ENCODE data around the gene RGS21.

RGS21 gene

DNA sequence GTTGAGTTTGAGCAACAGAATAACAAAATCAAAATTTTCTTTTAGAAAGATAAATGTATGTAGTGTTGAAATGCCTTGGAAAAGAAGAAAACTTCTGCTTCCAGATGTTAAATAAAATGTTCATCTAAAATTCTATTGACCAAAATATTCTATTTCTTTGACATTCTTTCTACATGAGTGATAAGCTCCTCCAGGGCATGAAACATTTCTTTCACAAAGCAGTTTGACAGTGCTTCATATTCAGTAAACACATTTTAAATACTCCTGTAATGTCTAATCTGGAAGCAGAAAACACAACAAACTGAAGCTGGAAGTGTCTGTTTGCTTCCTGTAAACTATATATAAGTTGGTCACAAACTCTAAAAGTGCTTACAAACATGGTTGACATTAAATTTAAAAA, 61.5 kb downstream of the RGS21 start:
- no peak overlapping the region for H3K27ac ChIP-seq (ENCODE audit: low read depth, low read length, severe bottlenecking)
- H3K4me3 ChIP-seq (ENCODE audit: extremely low read depth, insufficient read depth, low read length, poor library complexity, severe bottlenecking) = no peak overlapping the region
- H3K4me1 ChIP-seq (ENCODE audit: control insufficient read depth, insufficient read depth, low read length, poor library complexity, severe bottlenecking) = no peaks in the 10 kb centered on the region
- H3K9me3 ChIP-seq (ENCODE audit: control insufficient read depth, low read length) = no peaks in the 10 kb centered on the region
- H3K36me3 ChIP-seq (ENCODE audit: control insufficient read depth, insufficient read depth, low read length) = no peaks in the 10 kb centered on the region

DNA sequence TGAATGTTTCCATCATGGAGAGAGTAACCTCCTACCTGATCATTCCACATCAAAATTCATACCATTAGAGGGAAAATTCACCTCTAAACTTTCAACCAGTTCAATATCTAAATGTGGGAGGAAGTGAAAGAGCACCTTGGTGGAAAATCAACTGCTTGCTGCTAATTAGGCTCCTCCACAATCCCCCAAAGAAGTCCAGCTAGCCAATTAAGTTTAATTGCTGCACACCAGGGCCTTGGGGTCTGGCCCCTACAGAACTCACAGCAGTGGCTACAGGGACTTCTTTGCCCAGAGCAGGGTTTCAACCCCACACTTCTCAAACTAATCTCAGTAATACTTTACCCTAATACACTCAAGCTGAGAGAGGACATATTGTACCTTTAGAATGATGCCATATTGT, 62.1 kb downstream of the RGS21 start:
- no peaks in the 10 kb centered on the region for H3K9me3 ChIP-seq (ENCODE audit: control insufficient read depth, low read length)
- no peak overlapping the region for H3K4me3 ChIP-seq (ENCODE audit: extremely low read depth, insufficient read depth, low read length, poor library complexity, severe bottlenecking)
- H3K27ac ChIP-seq (ENCODE audit: low read depth, low read length, severe bottlenecking) = no peak overlapping the region
- no peaks in the 10 kb centered on the region for H3K36me3 ChIP-seq (ENCODE audit: control insufficient read depth, insufficient read depth, low read length)
- H3K4me1 ChIP-seq (ENCODE audit: control insufficient read depth, insufficient read depth, low read length, poor library complexity, severe bottlenecking) = no peaks in the 10 kb centered on the region

DNA sequence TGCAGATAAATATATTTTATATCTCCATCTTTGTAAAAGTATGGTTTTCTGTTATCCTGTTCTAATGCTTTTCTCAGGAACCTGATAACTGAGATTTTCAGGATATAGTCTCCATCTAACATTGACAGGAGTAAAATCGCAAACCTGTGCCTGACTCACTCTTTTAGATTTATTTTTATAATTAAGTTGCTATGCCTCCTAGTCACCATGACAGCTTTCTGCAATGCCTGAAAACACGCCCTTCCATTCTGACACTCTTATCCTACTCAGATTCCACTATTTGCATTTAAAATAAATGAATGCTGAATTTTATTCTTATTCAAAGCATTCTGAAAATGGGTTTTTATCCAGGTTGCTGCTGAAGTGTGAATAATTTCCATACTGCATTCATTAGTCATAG, 62.8 kb downstream of the RGS21 start:
- WGBS, 2 experiments (ENCODE audit: insufficient coverage in 2 of 2) = no CpG with 5 or more reads among the region's 2 CpGs
- Histone ChIP-seq H3K27ac (ENCODE audit: low read depth, low read length, severe bottlenecking) (no peak overlapping the region), H3K4me1 (ENCODE audit: control insufficient read depth, insufficient read depth, low read length, poor library complexity, severe bottlenecking) (no peaks in the 10 kb centered on the region), H3K36me3 (ENCODE audit: control insufficient read depth, insufficient read depth, low read length) (no peaks in the 10 kb centered on the region), H3K9me3 (ENCODE audit: control insufficient read depth, low read length) (no peaks in the 10 kb centered on the region), H3K4me3 (ENCODE audit: extremely low read depth, insufficient read depth, low read length, poor library complexity, severe bottlenecking) (no peak overlapping the region)

DNA sequence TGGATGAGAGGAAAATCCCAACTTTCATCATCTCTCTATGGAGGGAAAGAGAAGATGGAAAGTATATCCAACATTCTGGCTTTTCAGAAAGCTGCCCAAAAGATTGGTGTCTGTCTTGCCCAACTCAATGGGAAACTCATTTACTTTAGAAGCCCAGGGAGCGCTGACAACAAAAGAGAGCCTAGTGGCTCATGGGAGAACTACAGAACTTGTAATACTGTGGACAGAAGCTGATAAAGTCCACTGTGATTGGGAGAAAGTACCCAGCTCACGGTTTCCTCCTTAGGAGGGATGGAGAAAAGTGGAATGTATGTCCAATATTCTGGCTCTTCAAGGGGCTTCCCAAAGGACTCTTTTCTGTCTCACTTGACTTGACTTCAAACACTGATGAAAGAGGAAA, 66.0 kb downstream of the RGS21 start:
- no peak overlapping the region for H3K4me3 ChIP-seq (ENCODE audit: extremely low read depth, insufficient read depth, low read length, poor library complexity, severe bottlenecking)
- no peaks in the 10 kb centered on the region for H3K36me3 ChIP-seq (ENCODE audit: control insufficient read depth, insufficient read depth, low read length)
- no peaks in the 10 kb centered on the region for H3K4me1 ChIP-seq (ENCODE audit: control insufficient read depth, insufficient read depth, low read length, poor library complexity, severe bottlenecking)
- WGBS, 2 experiments (ENCODE audit: insufficient coverage in 2 of 2) = 84 to 86% methylated on average over 1 to 2 of the region's 2 CpGs
- no peaks in the 10 kb centered on the region for H3K9me3 ChIP-seq (ENCODE audit: control insufficient read depth, low read length)
- no peak overlapping the region for H3K27ac ChIP-seq (ENCODE audit: low read depth, low read length, severe bottlenecking)

DNA sequence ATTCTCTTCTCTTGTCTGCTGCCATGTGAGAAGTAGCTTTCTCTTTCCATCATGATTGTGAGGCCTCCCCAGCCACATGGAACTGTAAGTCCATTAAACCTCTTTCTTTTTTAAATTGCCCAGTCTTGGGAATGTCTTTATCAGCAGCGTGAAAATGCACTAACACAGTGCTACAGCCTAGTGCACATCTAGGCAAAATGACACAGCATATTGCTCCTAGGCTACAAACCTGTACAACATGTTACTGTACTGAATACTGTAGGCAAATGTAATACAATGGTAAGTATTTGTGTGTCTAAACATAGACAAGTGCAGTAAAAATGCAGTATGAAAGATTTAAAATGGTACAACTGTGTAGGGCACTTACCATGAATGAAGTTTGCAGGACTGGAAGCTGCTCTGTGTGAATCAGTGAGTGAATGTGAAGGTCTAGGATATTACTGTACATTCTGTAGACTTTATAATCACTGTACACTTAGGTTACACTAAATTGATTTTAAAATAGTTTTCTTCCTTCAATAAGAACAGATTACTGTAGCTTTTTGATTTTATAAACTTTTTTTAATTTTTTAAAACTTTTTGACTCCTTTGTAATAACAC, 69.4 kb downstream of the RGS21 start:
- Histone ChIP-seq H3K4me1 (ENCODE audit: control insufficient read depth, insufficient read depth, low read length, poor library complexity, severe bottlenecking) (no peaks in the 10 kb centered on the region), H3K4me3 (ENCODE audit: extremely low read depth, insufficient read depth, low read length, poor library complexity, severe bottlenecking) (no peak overlapping the region), H3K27ac (ENCODE audit: low read depth, low read length, severe bottlenecking) (no peak overlapping the region), H3K36me3 (ENCODE audit: control insufficient read depth, insufficient read depth, low read length) (no peaks in the 10 kb centered on the region), H3K9me3 (ENCODE audit: control insufficient read depth, low read length) (no peaks in the 10 kb centered on the region)
- 100% methylated on average over 1 of the region's 1 CpG; no CpG with 5 or more reads in 1 of the 2 experiments for WGBS, 2 experiments (ENCODE audit: insufficient coverage in 2 of 2)

DNA sequence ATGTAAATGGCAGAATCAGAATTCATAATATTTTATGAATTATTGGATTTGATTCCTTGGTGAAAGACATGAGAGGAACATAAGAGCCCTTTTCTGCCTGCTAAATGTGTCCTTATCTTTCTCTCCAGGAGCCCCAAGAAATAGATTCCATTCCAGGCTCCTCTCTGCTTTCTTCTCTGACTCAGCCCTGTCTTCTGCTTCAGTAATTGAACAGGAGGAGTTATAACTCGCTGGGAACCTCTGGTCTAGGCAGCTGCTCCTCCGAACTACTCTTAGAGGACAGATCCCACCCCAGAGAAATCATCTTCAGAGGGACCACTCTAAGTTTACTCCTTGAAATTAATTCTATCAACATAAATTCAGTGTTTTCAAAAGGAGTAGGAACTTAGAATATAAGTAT, 78.4 kb downstream of the RGS21 start:
- no peak overlapping the region for H3K4me3 ChIP-seq (ENCODE audit: extremely low read depth, insufficient read depth, low read length, poor library complexity, severe bottlenecking)
- no peaks in the 10 kb centered on the region for H3K36me3 ChIP-seq (ENCODE audit: control insufficient read depth, insufficient read depth, low read length)
- H3K4me1 ChIP-seq (ENCODE audit: control insufficient read depth, insufficient read depth, low read length, poor library complexity, severe bottlenecking) = no peaks in the 10 kb centered on the region

DNA sequence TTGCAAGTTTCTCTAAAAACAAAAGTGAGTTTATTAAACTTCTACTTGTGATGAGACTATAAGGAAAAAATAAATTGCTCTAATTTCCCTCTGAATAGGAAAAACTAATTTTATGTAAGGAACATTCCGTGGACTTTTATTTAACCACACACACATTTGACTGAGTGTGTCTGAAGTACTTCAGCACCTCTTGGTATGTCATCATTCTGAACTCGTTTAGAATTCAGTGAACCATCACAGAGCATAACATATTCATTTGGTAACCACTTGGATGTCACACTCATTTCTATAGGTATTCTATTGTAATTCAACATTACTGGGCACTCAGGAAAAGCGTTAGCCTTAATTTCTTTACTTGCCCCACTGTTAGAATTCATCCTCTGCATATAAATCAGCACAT, 79.1 kb downstream of the RGS21 start:
- WGBS, 2 experiments (ENCODE audit: insufficient coverage in 2 of 2) = 79 to 80% methylated on average over 1 to 2 of the region's 3 CpGs
- Histone ChIP-seq H3K4me1 (ENCODE audit: control insufficient read depth, insufficient read depth, low read length, poor library complexity, severe bottlenecking) (no peaks in the 10 kb centered on the region), H3K27ac (ENCODE audit: low read depth, low read length, severe bottlenecking) (no peak overlapping the region), H3K9me3 (ENCODE audit: control insufficient read depth, low read length) (no peaks in the 10 kb centered on the region), H3K36me3 (ENCODE audit: control insufficient read depth, insufficient read depth, low read length) (no peaks in the 10 kb centered on the region), H3K4me3 (ENCODE audit: extremely low read depth, insufficient read depth, low read length, poor library complexity, severe bottlenecking) (no peak overlapping the region)

More for the DNA sequence above, 78.4 kb downstream of the RGS21 start:
- 80% methylated on average over 1 of the region's 2 CpGs; no CpG with 5 or more reads in 1 of the 2 experiments for WGBS, 2 experiments (ENCODE audit: insufficient coverage in 2 of 2)
- H3K9me3 ChIP-seq (ENCODE audit: control insufficient read depth, low read length) = no peaks in the 10 kb centered on the region
- H3K27ac ChIP-seq (ENCODE audit: low read depth, low read length, severe bottlenecking) = no peak overlapping the region

DNA sequence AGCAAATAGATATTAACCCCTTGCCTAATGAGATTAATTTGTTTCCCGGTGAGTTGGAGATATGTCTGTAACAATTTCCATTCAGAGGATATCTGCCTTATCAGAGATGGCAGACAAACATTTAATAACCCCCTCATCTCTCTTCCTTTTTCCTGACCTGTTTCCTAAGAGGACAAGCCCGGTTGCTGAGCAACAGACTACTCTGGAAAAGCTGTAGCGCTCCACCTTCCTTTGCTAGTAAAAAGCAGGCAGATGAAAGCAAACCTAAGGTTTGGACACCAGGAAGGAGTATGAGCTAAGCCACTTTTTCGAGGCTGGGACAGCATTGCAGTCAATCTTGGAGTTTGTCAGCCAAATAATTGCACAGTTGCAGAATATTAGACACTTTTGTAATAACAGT, 82.4 kb downstream of the RGS21 start:
- no peaks in the 10 kb centered on the region for H3K9me3 ChIP-seq (ENCODE audit: control insufficient read depth, low read length)
- H3K4me3 ChIP-seq (ENCODE audit: extremely low read depth, insufficient read depth, low read length, poor library complexity, severe bottlenecking) = no peak overlapping the region
- no peaks in the 10 kb centered on the region for H3K36me3 ChIP-seq (ENCODE audit: control insufficient read depth, insufficient read depth, low read length)
- no peaks in the 10 kb centered on the region for H3K4me1 ChIP-seq (ENCODE audit: control insufficient read depth, insufficient read depth, low read length, poor library complexity, severe bottlenecking)
- 60 to 89% methylated on average over 1 to 3 of the region's 4 CpGs for WGBS, 2 experiments (ENCODE audit: insufficient coverage in 2 of 2)
- H3K27ac ChIP-seq (ENCODE audit: low read depth, low read length, severe bottlenecking) = no peak overlapping the region

DNA sequence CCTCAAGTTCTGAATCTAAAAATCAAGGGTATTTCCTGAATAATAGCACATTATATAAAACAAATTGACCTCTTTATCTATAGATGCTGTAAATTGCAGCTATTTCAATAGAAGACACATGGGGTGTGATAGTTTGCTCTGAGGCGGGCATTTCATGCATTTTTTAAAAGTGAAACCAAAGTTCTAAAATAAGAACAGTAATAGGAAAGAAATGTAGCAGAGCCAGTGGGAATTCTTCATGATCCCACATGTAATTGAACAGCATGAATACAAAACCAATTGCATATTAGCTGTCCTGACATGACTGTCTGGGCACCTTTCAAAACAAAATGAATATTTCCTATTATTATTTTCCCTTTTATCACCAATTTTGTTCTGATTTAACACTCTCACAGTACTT, 85.0 kb downstream of the RGS21 start:
- H3K4me3 ChIP-seq (ENCODE audit: extremely low read depth, insufficient read depth, low read length, poor library complexity, severe bottlenecking) = no peak overlapping the region
- H3K4me1 ChIP-seq (ENCODE audit: control insufficient read depth, insufficient read depth, low read length, poor library complexity, severe bottlenecking) = no peaks in the 10 kb centered on the region
- H3K27ac ChIP-seq (ENCODE audit: low read depth, low read length, severe bottlenecking) = no peak overlapping the region
- no peaks in the 10 kb centered on the region for H3K9me3 ChIP-seq (ENCODE audit: control insufficient read depth, low read length)
- 100% methylated on average over 1 of the region's 1 CpG; no CpG with 5 or more reads in 1 of the 2 experiments for WGBS, 2 experiments (ENCODE audit: insufficient coverage in 2 of 2)
- H3K36me3 ChIP-seq (ENCODE audit: control insufficient read depth, insufficient read depth, low read length) = no peaks in the 10 kb centered on the region

DNA sequence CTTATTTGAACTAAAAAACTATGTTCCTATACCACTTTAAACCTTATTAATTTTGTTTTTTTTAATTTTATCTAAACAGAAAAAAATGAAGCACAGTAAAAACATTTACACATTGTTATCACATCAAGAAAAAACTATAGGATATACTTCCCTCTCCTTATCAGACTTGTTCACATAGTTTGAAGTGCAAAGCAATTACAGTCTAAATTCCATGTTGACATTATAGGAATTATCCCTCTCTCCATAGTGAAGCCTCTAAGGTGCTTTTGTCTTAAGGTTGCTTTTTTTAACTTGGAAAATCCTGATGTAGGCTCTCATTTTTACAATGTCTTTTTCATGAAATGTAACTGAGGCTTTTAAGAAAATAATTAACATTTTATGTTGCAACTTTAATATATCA, 85.8 kb downstream of the RGS21 start:
- Histone ChIP-seq H3K27ac (ENCODE audit: low read depth, low read length, severe bottlenecking) (no peak overlapping the region), H3K4me1 (ENCODE audit: control insufficient read depth, insufficient read depth, low read length, poor library complexity, severe bottlenecking) (no peaks in the 10 kb centered on the region), H3K9me3 (ENCODE audit: control insufficient read depth, low read length) (no peaks in the 10 kb centered on the region), H3K4me3 (ENCODE audit: extremely low read depth, insufficient read depth, low read length, poor library complexity, severe bottlenecking) (no peak overlapping the region), H3K36me3 (ENCODE audit: control insufficient read depth, insufficient read depth, low read length) (no peaks in the 10 kb centered on the region)

DNA sequence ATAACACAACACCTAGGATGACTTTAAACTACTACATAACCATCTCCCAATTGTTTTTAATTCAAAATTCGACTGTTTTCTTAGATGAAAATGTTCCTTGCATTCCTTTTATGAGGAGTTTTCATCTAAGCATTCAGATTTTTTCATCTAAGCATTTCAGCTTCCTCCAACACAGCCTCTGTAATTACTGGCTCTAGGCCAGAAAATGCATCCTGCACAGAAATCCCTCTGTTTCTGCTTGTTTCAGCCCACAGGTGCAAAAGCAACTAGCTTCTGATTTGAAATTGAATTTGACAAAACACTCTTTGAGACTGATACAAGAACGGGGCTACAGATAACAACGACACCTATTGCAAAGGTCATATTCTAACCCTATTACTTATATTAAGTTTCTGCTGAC, 90.4 kb downstream of the RGS21 start:
- no peak overlapping the region for H3K4me3 ChIP-seq (ENCODE audit: extremely low read depth, insufficient read depth, low read length, poor library complexity, severe bottlenecking)
- no peak overlapping the region for H3K27ac ChIP-seq (ENCODE audit: low read depth, low read length, severe bottlenecking)
- WGBS, 2 experiments (ENCODE audit: insufficient coverage in 2 of 2) = no CpG with 5 or more reads among the region's 3 CpGs
- no peaks in the 10 kb centered on the region for H3K9me3 ChIP-seq (ENCODE audit: control insufficient read depth, low read length)
- H3K4me1 ChIP-seq (ENCODE audit: control insufficient read depth, insufficient read depth, low read length, poor library complexity, severe bottlenecking) = no peaks in the 10 kb centered on the region
- H3K36me3 ChIP-seq (ENCODE audit: control insufficient read depth, insufficient read depth, low read length) = no peaks in the 10 kb centered on the region

Data from mesodermal cell (in vitro differentiated cells).